Gastrocnemius medialis (tissue), 4 donors: Measurements from ENCODE around the gene ERI3.

ENCODE experiments used
- CTCF ChIP-seq, 5 experiments: fragments of 450-650 bp in 3 of 5; fragments of 200-600 bp in 2 of 5; sonication (generic) in 2 of 5; IDR thresholded peaks in 4 of 5; conservative IDR thresholded peaks in 1 of 5; 1 replicate in 4 of 5; 2 replicates in 1 of 5; pipeline ENCODE4 v1.5.1; 2016 to 2019; ENCODE audit warnings: antibody characterized with exemption in 5 of 5, mild to moderate bottlenecking in 3 of 5, moderate library complexity in 3 of 5
- POLR2A ChIP-seq, 2 donors: fragments of 450-650 bp; IDR thresholded peaks; one replicate each; pipeline ENCODE4 v1.6.1; 2017; ENCODE audit warnings: antibody characterized with exemption in 2 of 2, mild to moderate bottlenecking in 2 of 2, moderate library complexity in 2 of 2

- TF ChIP-seq CTCF (IDR thresholded peaks at IDR 0.05 in 4 of 5, conservative IDR thresholded peaks at IDR 0.05 in 1 of 5) (no peak), POLR2A (IDR thresholded peaks at IDR 0.05) (no peak)
These were observed 6.4 kb upstream of the ERI3 start for GRCh38 chr1:44361478-44361877.
